Measurements from ENCODE around the gene PROX1.

PROX1 gene

GRCh38 chr1:214002472-214002871, 14.7 kb downstream of the PROX1 start:
- DNase-seq, result no peak

- DNase-seq, result no peak
Measured at GRCh38 chr1:214003233-214003632, 15.5 kb downstream of the PROX1 start.

- DNase-seq, result no peak
Measured at GRCh38 chr1:214004014-214004413, 16.2 kb downstream of the PROX1 start.

- no peak for DNase-seq
Measured at GRCh38 chr1:214004795-214005194, 17.0 kb downstream of the PROX1 start.

GRCh38 chr1:214005708-214006107, 17.9 kb downstream of the PROX1 start:
- DNase-seq, result no peak

GRCh38 chr1:214006845-214007244, 19.1 kb downstream of the PROX1 start:
- no peak for DNase-seq

- DNase-seq, result no peak
Measured at GRCh38 chr1:214008347-214008746, 20.6 kb downstream of the PROX1 start.

GRCh38 chr1:214008791-214009422, 21.1 kb downstream of the PROX1 start:
- no peak for DNase-seq

GRCh38 chr1:214009423-214010196, 21.8 kb downstream of the PROX1 start:
- DNase-seq, result no peak

GRCh38 chr1:214010197-214010573, 22.4 kb downstream of the PROX1 start:
- no peak for DNase-seq

- no peak for DNase-seq
Measured at GRCh38 chr1:214010717-214011116, 22.9 kb downstream of the PROX1 start.

GRCh38 chr1:214012418-214012817, 24.6 kb downstream of the PROX1 start:
- DNase-seq, result no peak

GRCh38 chr1:214013614-214014377, 26.0 kb downstream of the PROX1 start:
- DNase-seq, result no peak

- DNase-seq, result no peak
Measured at GRCh38 chr1:214014730-214015129, 27.0 kb downstream of the PROX1 start.

- no peak for DNase-seq
Measured at GRCh38 chr1:214017191-214017982, 29.6 kb downstream of the PROX1 start.

- no peak for DNase-seq
Measured at GRCh38 chr1:214018386-214019268, 30.9 kb downstream of the PROX1 start.

GRCh38 chr1:214019499-214019898, 31.7 kb downstream of the PROX1 start:
- DNase-seq, result no peak

GRCh38 chr1:214021321-214021720, 33.5 kb downstream of the PROX1 start:
- DNase-seq, result no peak

- no peak for DNase-seq
Measured at GRCh38 chr1:214022229-214022791, 34.5 kb downstream of the PROX1 start.

- DNase-seq, result no peak
Measured at GRCh38 chr1:214022810-214023425, 35.1 kb downstream of the PROX1 start.

- DNase-seq, result no peak
Measured at GRCh38 chr1:214026985-214027384, 39.2 kb downstream of the PROX1 start.
